HCT116 (cell line): ENCODE results near the gene TELO2. TPM values are rescaled to one million over a fixed set of nuclear protein-coding genes. Genes with fewer than 3 reads are reported as not detected.

ENCODE experiments used
- ATAC-seq: fragments of 200-7000 bp; cut with Tn5 transposase; 2 replicates; pipeline ENCODE4 v1.9.1; 2020; ENCODE audit warnings: mild to moderate bottlenecking, moderate library complexity
- BruUV-seq: library from RNA; stranded (reverse); fragments of 400-500 nt; replicated peaks from 2 replicates; lab custom pipeline; 2021; lab: Mats Ljungman, UMichigan
- CTCF ChIA-PET: fragments of 300-600 bp; sonication (Branson Sonifier 250); formaldehyde crosslinking; loops from one replicate; lab custom pipeline; 2021; ENCODE audit warnings: antibody characterized with exemption; lab: Charles Lee
- POLR2A ChIA-PET: fragments of 300-600, 350-600 bp; sonication (Branson Sonifier 250); formaldehyde crosslinking; loops from one replicate; lab custom pipeline; 2021; ENCODE audit warnings: antibody characterized with exemption; lab: Charles Lee
- RAD21 ChIA-PET, 2 experiments: fragments of 300-600 bp; sonication (Branson Sonifier 250); formaldehyde crosslinking; loops; one replicate each; lab custom pipeline; 2023; ENCODE audit warnings: low total read pairs in 2 of 2; ENCODE audit not compliant: uncharacterized antibody in 2 of 2, unreplicated experiment in 2 of 2, low non-redundant PET in 1 of 2; lab: Charles Lee
- DNase-seq: peaks from one replicate; pipeline ENCODE4 v3.0.0-alpha.2; 2010; ENCODE audit warnings: low read depth, low spot score
- H2AFZ ChIP-seq: fragments of 200-600 bp; shearing (Covaris generic), sonication (generic); 2 replicates; pipeline ENCODE4 v1.6.1; 2017; ENCODE audit warnings: low read depth, mixed run types, mixed read lengths, antibody characterized with exemption, low read length; ENCODE audit not compliant: poor library complexity, severe bottlenecking
- H3K27ac ChIP-seq: 2 replicates; pipeline ENCODE4 v1.5.1; 2012; ENCODE audit warnings: low read depth, low read length
- H3K27me3 ChIP-seq: fragments of 200-600 bp; sonication (generic); 2 replicates; pipeline ENCODE4 v1.6.1; 2016; ENCODE audit warnings: mixed run types, low read length, mixed read lengths; ENCODE audit not compliant: insufficient read depth
- H3K36me3 ChIP-seq, 2 experiments: fragments of 200-500 bp in 1 of 2; fragments of 200-600 bp in 1 of 2; sonication (Bioruptor generic) in 1 of 2; sonication (generic) in 1 of 2; 2 replicates each; pipeline versions ENCODE4 v1.5.1 to v1.6.1; 2014 to 2016; ENCODE audit warnings: low read length in 2 of 2, inconsistent platforms in 1 of 2, mixed read lengths in 1 of 2, mixed run types in 1 of 2; ENCODE audit not compliant: insufficient read depth in 2 of 2, control insufficient read depth in 1 of 2
- H3K4me1 ChIP-seq, 2 experiments: fragments of 200-600 bp in 1 of 2; sonication (generic) in 1 of 2; 2 replicates each; pipeline versions ENCODE4 v1.5.1 to v1.6.1; 2012 to 2017; ENCODE audit warnings: low read length in 2 of 2, inconsistent platforms in 1 of 2, mild to moderate bottlenecking in 1 of 2, mixed read lengths in 1 of 2, mixed run types in 1 of 2, moderate library complexity in 1 of 2; ENCODE audit not compliant: insufficient read depth in 2 of 2, control insufficient read depth in 1 of 2
- H3K4me2 ChIP-seq: fragments of 200-600 bp; sonication (generic); 2 replicates; pipeline ENCODE4 v1.6.1; 2017; ENCODE audit warnings: mixed run types, low read length, mixed read lengths
- H3K4me3 ChIP-seq, 2 experiments: fragments of 200-600 bp in 1 of 2; sonication (generic) in 1 of 2; replicated peaks in 1 of 2; 2 replicates each; pipeline ENCODE4 v1.5.1; 2011 to 2016; ENCODE audit warnings: low read length in 2 of 2, control low read depth in 1 of 2, low read depth in 1 of 2, mild to moderate bottlenecking in 1 of 2, mixed read lengths in 1 of 2, mixed run types in 1 of 2
- H3K79me2 ChIP-seq: fragments of 200-600 bp; sonication (generic); 2 replicates; pipeline ENCODE4 v1.6.1; 2017; ENCODE audit warnings: mild to moderate bottlenecking, mixed run types, low read length, moderate library complexity, mixed read lengths; ENCODE audit not compliant: insufficient read depth
- H3K9ac ChIP-seq: fragments of 200-600 bp; sonication (generic); 2 replicates; pipeline ENCODE4 v1.6.1; 2016; ENCODE audit warnings: low read length, mixed read lengths
- H3K9me2 ChIP-seq: fragments of 200-600 bp; sonication (generic), shearing (Covaris generic); 2 replicates; pipeline ENCODE4 v1.6.1; 2017; ENCODE audit warnings: mixed run types, mild to moderate bottlenecking, moderate library complexity; ENCODE audit not compliant: insufficient read depth
- H3K9me3 ChIP-seq, 2 experiments: fragments of 200-500 bp in 1 of 2; fragments of 200-600 bp in 1 of 2; sonication (Bioruptor generic) in 1 of 2; sonication (generic) in 1 of 2; 2 replicates each; pipeline ENCODE4 v1.6.1; 2014 to 2017; ENCODE audit warnings: low read length in 2 of 2, mixed read lengths in 2 of 2, inconsistent platforms in 1 of 2, low read depth in 1 of 2, mild to moderate bottlenecking in 1 of 2, mixed run types in 1 of 2, moderate library complexity in 1 of 2; ENCODE audit not compliant: control insufficient read depth in 1 of 2, insufficient read depth in 1 of 2
- H4K20me1 ChIP-seq: fragments of 200-600 bp; sonication (generic), shearing (Covaris generic); 2 replicates; pipeline ENCODE4 v1.6.1; 2017; ENCODE audit warnings: mixed run types, mild to moderate bottlenecking, moderate library complexity; ENCODE audit not compliant: insufficient read depth
- ATF3 ChIP-seq: IDR thresholded peaks from 2 replicates; pipeline ENCODE4 v1.6.1; 2012
- EGR1 ChIP-seq: IDR thresholded peaks from 2 replicates; pipeline ENCODE4 v1.6.1; 2012; ENCODE audit warnings: low read depth
- EZH2 ChIP-seq: fragments of 200-600 bp; sonication (generic); IDR thresholded peaks from 2 replicates; pipeline ENCODE4 v1.6.1; 2017; ENCODE audit warnings: antibody characterized with exemption, mixed run types
- EZH2phosphoT487 ChIP-seq: fragments of 200-600 bp; IDR thresholded peaks from 2 replicates; pipeline ENCODE4 v1.6.1; 2018; ENCODE audit warnings: antibody characterized with exemption, borderline replicate concordance
- JUND ChIP-seq: IDR thresholded peaks from 2 replicates; pipeline ENCODE4 v1.6.1; 2012
- POLR2AphosphoS5 ChIP-seq: IDR thresholded peaks from 2 replicates; pipeline ENCODE4 v1.6.1; 2011; ENCODE audit warnings: mild to moderate bottlenecking, low read depth, low read length, moderate library complexity
- RAD21 ChIP-seq: IDR thresholded peaks from 2 replicates; pipeline ENCODE4 v1.6.1; 2012; ENCODE audit warnings: low read depth, mild to moderate bottlenecking
- SRF ChIP-seq: IDR thresholded peaks from 2 replicates; pipeline ENCODE4 v1.6.1; 2012; ENCODE audit warnings: low read depth
- ZBTB33 ChIP-seq: IDR thresholded peaks from 2 replicates; pipeline ENCODE4 v1.6.1; 2011; ENCODE audit warnings: mild to moderate bottlenecking, low read length, moderate library complexity; ENCODE audit not compliant: insufficient replicate concordance; ENCODE audit errors: extremely low read depth
- ZFX ChIP-seq: fragments of 450-650 bp; IDR thresholded peaks from 2 replicates; pipeline ENCODE4 v1.6.1; 2017
- intact Hi-C: fragments of 100-400 bp; cut with micrococcal nuclease; formaldehyde crosslinking; loops from 2 replicates; pipeline ENCODE4 v1.10.0; 2022
- total RNA-seq: library from RNA; stranded (reverse); gene quantifications from one replicate; pipeline ENCODE4 v1.2.1, GENCODE V29; 2021; ENCODE audit not compliant: unreplicated experiment
- TF ChIP-seq, protein P1 (sequence below): IDR thresholded peaks from 2 replicates; pipeline ENCODE4 v1.6.1; 2012

The TELO2 gene
- total RNA-seq, 1 experiment from 2014 or later = 74.3 TPM

DNA sequence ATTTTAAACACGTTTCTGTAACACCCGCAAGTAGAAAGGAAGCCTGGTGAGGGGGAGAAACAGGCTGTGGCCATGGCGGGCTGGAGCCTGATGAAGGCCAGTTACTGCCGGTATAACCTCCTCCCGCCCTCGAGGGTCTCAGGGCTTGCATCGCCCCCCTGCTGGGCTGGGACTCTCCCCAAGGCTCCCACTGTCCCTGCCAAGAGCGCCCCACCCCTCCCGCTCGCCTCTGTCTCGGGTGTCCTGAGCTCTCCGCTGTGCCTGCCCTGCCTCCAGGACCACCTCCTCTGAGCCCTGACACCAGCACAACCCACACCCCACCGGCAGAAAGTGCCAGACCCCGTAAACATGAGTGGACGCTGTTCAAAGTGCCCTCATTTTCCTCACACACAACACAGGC lies 59.0 kb downstream of the TELO2 start:
- no peak overlapping the region for H3K27ac ChIP-seq
- H3K27me3 ChIP-seq = no peaks in the 10 kb centered on the region
- ChIA-PET CTCF (no interaction called here), POLR2A (no interaction called here), RAD21 (no interaction called here)
- no peak for TF ChIP-seq EGR1
- no peak for TF ChIP-seq EZH2phosphoT487
- no peak for TF ChIP-seq ZBTB33
- TF ChIP-seq, protein P1, sequence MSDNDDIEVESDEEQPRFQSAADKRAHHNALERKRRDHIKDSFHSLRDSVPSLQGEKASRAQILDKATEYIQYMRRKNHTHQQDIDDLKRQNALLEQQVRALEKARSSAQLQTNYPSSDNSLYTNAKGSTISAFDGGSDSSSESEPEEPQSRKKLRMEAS = no peak
- no peak for TF ChIP-seq EZH2
- no peak for TF ChIP-seq ZFX
- no peak for TF ChIP-seq RAD21
- TF ChIP-seq SRF = no peak
- no peak for TF ChIP-seq JUND
- no peak for TF ChIP-seq ATF3
- TF ChIP-seq POLR2AphosphoS5 = no peak
- intact Hi-C loops = no loop called here
- no peaks in the 10 kb centered on the region for H3K9me2 ChIP-seq
- no TSS peak for BruUV-seq
- DNase-seq = no peak
- no peaks in the 10 kb centered on the region for H3K79me2 ChIP-seq
- no peaks in the 10 kb centered on the region for H3K9me3 ChIP-seq
- no peaks in the 10 kb centered on the region for H4K20me1 ChIP-seq
- H2AFZ ChIP-seq = no peak overlapping the region
- no peaks in the 10 kb centered on the region; a peak in 1 of 4 replicates for H3K36me3 ChIP-seq
- no peaks in the 10 kb centered on the region for H3K4me1 ChIP-seq
- no peak overlapping the region for H3K4me2 ChIP-seq
- H3K4me3 ChIP-seq = no peak overlapping the region
- no peak overlapping the region for H3K9ac ChIP-seq
- no peak for ATAC-seq
